CD4-positive, alpha-beta T cell treated with Interleukin-15 for 1 hour (primary cell): ENCODE measurements around the gene SCRG1.

Source experiments
- DNase-seq: peaks from one replicate; pipeline ENCODE4 v3.0.0-alpha.2; 2020

The SCRG1 gene

DNA sequence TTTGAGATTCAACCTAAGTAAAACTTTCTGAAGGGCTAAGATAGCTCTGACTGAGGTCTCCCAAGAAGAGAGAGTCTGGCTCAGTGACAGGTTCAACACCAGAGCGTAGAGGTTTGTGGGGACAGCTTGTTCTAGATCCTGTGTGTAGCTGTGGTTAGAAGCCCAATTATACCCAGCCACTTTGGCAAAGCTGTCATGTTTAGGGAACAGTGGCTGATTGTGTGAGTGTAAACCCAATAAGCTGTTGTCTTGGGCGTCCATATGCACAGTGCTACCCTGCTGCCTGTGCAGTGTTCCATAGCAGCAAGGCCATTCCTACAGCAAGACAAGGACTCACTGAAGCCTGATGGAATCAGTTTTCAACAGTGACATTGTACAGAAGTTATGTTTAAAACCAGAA lies 11.2 kb upstream of the SCRG1 start:
- no peak for DNase-seq

- no peak for DNase-seq
These were observed 7.1 kb upstream of the SCRG1 start for GRCh38 chr4:173405840-173406606.

DNA sequence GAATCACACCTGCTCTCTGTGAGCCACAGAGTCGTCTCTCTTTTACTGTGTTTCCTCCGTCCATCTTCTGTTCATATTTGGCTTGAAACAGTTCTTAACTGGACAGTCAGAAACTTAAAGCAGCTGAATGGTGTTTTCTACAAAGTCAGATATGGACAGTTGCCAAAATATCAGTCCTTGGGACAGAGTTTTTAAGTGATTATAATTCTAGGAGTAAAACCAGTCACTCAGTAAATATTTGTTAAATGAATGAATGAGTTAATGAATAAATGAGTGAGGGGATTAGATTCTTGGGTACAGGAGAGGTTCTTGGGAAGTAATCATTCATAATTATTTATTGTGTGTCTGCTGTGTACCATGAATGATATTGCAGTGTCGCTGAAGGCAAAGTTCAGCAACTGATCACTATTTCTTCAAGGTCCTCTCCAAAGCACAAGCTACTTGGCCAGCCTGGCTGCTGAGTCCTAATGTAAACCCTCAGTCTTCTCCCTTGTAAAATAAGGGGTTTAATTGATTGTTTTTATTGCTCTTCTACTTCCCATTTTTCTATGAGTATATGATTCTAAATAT lies 5.5 kb upstream of the SCRG1 start:
- DNase-seq: no peak

GRCh38 chr4:173403051-173403450 lies 4.1 kb upstream of the SCRG1 start:
- no peak for DNase-seq

DNA sequence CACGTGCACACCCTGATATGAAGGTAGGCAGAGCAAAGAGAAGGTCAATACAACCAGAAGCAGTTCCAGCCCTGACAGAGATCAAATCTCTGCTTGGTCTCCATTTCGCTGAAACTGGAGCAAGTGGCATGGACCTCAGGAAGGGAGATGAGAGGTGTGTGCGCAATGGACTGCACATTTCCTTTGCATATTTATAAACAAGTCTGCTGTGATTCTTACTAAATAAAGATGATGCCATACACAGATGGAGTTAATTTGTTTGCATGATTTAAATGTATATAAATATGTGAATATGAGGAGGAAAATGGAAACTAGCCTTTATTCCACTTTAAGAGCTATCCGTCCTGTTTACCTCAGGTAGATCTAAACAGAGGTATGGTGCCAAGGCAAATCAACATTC lies 2.1 kb upstream of the SCRG1 start:
- no peak for DNase-seq

DNA sequence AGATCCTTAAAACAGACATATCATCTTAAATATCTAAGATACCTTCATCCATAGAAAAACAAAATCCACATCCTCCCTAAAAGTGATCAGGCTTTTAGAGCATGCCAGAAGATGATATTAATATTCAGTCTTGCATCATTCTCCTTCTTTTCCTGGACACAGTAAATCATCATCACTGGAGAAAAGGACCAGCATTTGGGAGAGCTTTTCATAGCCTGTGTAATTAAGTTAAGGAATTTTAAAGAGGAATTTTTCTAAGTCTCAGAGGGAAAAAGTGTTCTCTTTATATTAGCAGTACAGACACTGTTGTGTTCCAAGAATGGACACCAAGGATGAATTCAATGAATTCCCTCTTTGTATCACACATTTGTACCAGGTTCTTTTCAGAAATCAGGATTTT lies 696 bp downstream of the SCRG1 start:
- DNase-seq: no peak

GRCh38 chr4:173397604-173398003 lies 1.3 kb downstream of the SCRG1 start:
- DNase-seq: no peak

DNA sequence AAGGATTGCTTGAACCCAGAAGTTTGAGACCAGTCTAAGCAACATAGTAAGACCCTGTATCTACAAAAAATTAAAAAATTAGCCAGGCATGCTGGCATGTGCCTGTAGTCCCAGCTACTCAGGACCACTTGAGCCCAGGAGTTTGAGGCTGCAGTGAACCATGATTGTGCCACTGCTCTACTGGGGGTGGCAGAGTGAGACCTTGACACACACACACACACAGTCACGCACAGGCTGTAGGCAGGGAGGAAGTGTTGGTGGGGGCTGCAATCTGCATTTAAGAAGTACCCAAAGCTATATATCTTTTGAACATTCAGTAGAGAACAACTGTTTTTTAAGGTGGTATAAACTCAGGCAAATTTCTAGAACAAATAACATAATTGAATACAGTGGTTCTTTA lies 7.2 kb downstream of the SCRG1 start:
- DNase-seq: no peak

DNA sequence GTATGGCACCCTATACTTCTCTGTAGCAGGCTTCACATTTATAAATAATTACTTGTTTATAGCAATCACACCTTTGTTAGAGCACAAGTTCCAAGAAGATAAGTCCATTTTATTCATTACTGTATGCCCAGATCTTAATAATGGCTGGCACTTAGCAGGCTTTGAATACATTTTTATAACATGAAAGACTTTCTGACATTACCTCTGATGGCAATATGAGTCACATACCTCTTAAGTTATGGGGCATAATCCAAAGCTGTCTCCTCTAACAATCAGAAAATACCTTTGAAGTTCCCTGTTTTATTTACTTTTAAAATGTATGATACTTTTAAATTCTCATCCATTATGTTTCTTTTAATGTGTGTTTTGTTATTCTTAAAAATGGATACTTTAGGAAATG lies 12.2 kb downstream of the SCRG1 start:
- DNase-seq: no peak

GRCh38 chr4:173382349-173382748 lies 16.6 kb downstream of the SCRG1 start:
- no peak for DNase-seq

DNA sequence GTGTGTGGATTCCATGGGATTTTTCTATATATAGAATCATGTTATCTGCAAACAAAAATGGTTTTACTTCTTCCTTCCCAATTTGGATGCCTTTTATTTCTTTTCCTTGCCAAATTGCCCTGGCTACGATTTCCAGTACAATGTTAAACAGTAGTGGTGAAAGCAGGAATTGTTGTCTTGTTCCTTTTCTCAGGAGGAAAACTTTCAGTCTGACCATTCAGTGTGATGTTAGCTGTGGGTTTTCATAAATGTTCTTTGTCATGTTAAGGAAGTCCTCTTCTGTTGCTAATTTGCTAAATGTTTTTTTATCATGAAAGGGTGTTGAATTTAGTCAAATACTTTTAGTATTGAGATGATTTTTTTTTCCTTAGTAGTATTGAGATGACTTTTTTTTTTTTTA lies 17.3 kb downstream of the SCRG1 start:
- DNase-seq: no peak

GRCh38 chr4:173380987-173381386 lies 17.9 kb downstream of the SCRG1 start:
- no peak for DNase-seq

DNA sequence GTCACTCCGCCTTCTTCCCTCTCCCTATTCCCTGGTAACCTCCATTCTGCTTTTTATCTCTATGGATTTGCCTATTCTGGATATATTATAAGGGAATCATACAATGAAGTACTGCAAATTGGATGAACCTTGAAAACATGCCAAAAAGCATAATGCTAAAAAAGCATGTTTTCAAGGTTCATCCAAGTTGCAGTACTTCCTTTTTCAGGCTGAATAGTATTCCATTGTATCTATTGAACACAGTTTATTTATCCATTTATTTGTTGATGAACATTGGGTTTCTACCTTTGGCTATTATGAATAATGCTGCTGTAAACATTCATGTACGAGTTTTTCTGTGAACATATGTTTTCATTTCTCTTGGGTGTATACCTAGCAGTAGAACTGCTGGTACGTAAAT lies 19.0 kb downstream of the SCRG1 start:
- DNase-seq: no peak

GRCh38 chr4:173374588-173374987 lies 24.3 kb downstream of the SCRG1 start:
- no peak for DNase-seq

- peak; percentile 26 for DNase-seq
These were observed 27.4 kb downstream of the SCRG1 start for GRCh38 chr4:173371292-173372192.

- DNase-seq: peak; percentile 97
These were observed 28.2 kb downstream of the SCRG1 start, which contains the start of gene SAP30 for GRCh38 chr4:173370477-173371291. Gene SAP30, plus strand, starts transcription at chr4:173370954. Its CDS starts 229 bp downstream, at chr4:173371183.

- peak; percentile 76 for DNase-seq
These were observed 28.8 kb downstream of the SCRG1 start for GRCh38 chr4:173370130-173370476.

- no peak for DNase-seq
These were observed 31.0 kb downstream of the SCRG1 start for GRCh38 chr4:173367946-173368345.

GRCh38 chr4:173367285-173367684 lies 31.6 kb downstream of the SCRG1 start:
- DNase-seq: no peak

DNA sequence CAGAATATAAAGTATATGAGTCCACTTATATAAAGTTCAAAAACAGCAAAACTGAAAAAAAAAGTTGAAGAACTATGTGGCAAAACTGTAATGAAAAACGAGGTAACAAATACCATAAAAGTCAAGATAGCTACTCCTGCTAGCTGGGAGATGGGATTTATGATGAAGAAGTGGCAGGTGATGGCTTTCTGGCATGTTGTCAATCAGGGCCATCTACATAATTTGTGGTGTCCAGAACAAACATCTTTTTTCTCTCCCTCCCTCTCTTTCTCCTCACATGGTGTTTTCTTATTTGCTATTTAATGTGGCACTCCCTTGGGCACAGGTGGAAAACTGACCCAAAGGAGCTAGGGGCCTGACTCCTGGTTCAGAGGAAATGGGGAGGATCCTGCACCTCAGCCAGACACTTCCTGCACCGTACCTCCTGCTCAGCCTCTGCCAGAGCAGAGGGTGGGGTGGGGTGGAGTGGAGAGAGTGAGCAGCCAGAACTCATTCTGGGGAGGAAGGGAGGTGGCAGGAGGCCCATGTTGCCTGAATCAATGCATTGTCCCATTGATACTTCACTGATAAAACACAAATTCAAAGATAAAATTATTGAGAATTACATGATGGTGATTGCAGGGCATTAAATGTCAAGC lies 33.4 kb downstream of the SCRG1 start:
- DNase-seq: no peak

DNA sequence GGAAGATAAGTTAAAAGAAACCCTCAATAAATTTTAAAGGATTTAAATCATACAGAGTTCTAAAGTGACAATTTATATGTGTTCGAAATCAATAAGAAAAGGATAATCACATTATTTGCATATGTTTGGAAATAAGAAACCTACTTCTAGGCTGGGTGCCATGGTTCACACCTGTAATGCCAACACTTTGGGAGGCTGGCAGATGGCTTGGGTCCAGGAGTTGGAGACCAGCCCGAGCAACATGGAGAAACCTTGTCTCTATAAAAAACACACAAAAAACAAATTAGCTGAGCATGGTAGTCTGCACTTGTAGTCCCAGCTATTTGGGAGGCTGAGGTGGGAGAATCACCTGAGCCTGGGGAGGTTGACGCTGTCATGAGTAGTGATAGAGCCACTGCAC lies 36.2 kb downstream of the SCRG1 start:
- DNase-seq: no peak

DNA sequence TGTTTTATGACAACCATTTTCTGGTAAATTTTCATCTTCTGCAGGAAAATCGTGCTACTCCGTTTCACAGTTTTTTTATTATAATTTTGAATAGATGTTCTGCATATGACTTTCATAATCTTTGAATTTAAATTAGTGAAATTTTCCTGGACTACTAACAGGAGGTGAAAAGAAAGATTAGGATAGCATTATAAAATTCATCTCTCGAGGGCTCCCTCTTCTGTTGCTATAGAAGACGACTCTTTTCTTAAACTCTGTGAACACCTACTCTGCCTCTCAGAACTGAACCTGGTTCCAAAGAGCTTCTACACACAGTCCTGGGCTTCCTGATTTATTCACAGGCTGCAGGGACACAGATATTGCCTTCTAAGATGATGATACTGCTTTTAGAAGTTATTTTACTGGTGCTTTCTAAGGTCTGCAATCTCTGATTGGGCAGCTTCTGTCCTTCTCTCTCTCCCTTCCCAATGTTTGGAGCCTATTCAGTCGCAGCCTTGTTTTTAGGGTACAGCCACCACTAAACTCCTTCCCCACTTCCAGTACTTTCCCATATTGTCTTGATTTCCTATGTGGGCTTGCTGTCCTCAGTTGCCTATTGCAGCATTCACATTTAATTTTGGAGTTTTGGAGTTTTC lies 38.2 kb downstream of the SCRG1 start:
- DNase-seq: no peak
